Lung (tissue), 12 donors: Measurements from ENCODE around the gene IL13RA1. TPM values are rescaled to one million over a fixed set of nuclear protein-coding genes. Genes with fewer than 3 reads are reported as not detected.

Experiments
- ATAC-seq: fragments of 200-7000 bp; cut with Tn5 transposase; one replicate; pipeline ENCODE4 v1.9.1; 2020; ENCODE audit warnings: moderate number of reproducible peaks; ENCODE audit not compliant: insufficient read depth, low FRiP score
- DNase-seq, 3 donors: peaks; one replicate each; pipeline ENCODE4 v3.0.0-alpha.2; 2013 to 2017
- H3K27ac ChIP-seq, 2 donors: one replicate each; pipeline ENCODE4 v1.5.1; 2013; ENCODE audit warnings: mild to moderate bottlenecking in 2 of 2, moderate library complexity in 2 of 2, control low read depth in 1 of 2, inconsistent platforms in 1 of 2, low read depth in 1 of 2, low read length in 1 of 2
- H3K27me3 ChIP-seq, 3 donors: one replicate each; pipeline ENCODE4 v1.5.1; 2013; ENCODE audit warnings: low read length in 2 of 3; ENCODE audit not compliant: control insufficient read depth in 3 of 3, insufficient read depth in 3 of 3
- H3K36me3 ChIP-seq, 4 donors: one replicate each; pipeline ENCODE4 v1.5.1; 2013; ENCODE audit warnings: low read length in 4 of 4, mild to moderate bottlenecking in 1 of 4, moderate library complexity in 1 of 4; ENCODE audit not compliant: control insufficient read depth in 4 of 4, insufficient read depth in 4 of 4
- H3K4me1 ChIP-seq, 5 donors: one replicate each; pipeline ENCODE4 v1.5.1; 2013; ENCODE audit warnings: low read length in 5 of 5, mild to moderate bottlenecking in 2 of 5, moderate library complexity in 1 of 5; ENCODE audit not compliant: control insufficient read depth in 5 of 5, insufficient read depth in 5 of 5
- H3K4me3 ChIP-seq: one replicate; pipeline ENCODE4 v1.5.1; 2013; ENCODE audit warnings: mild to moderate bottlenecking, control low read depth, moderate library complexity
- H3K9ac ChIP-seq, 2 donors: one replicate each; pipeline ENCODE4 v1.5.1; 2013; ENCODE audit warnings: low read length in 2 of 2, control low read depth in 1 of 2; ENCODE audit not compliant: insufficient read depth in 1 of 2
- H3K9me3 ChIP-seq, 4 donors: one replicate each; pipeline ENCODE4 v1.5.1; 2013; ENCODE audit warnings: low read length in 3 of 4, mild to moderate bottlenecking in 1 of 4, moderate library complexity in 1 of 4; ENCODE audit not compliant: control insufficient read depth in 4 of 4, insufficient read depth in 3 of 4
- CTCF ChIP-seq: IDR thresholded peaks from 2 replicates; pipeline ENCODE4 v1.5.1; 2012; ENCODE audit warnings: mild to moderate bottlenecking; ENCODE audit errors: control extremely low read depth, extremely low read depth
- WGBS, 2 donors: extraction: QIAGEN DNeasy Blood & Tissue Kit; methylation state at CpG; one replicate each; pipeline ENCODE4 v1.1.7; 2013; 5-methylcytosine and 5-hydroxymethylcytosine counted together
- polyA plus RNA-seq, 2 donors: library from polyadenylated mRNA; stranded (reverse); fragments of 200-250 nt; gene quantifications; one replicate each; pipeline ENCODE4 v1.2.1, GENCODE V29; 2013
- total RNA-seq, 2 donors: library from RNA; depleted of rRNA in 1 of 2; stranded (reverse); fragments of >200 nt in 1 of 2; gene quantifications; one replicate each; pipeline ENCODE4 v1.2.1, GENCODE V29; 2014 to 2021
- donor health status: control.
- donor health status: control.
- donor health status: Bipolar disorder and iron deficiency.
- donor health status: healthy.
- donor health status: DM: yes; HTN: yes; CAD: no.

Gene IL13RA1
- total and polyA plus RNA-seq, 4 donors, result 23.4 to 64.0 (median 59.0) TPM

- Histone ChIP-seq H3K27ac (no peak overlapping the region), H3K27me3 (no peaks in the 10 kb centered on the region), H3K9ac (no peak overlapping the region), H3K9me3 (no peaks in the 10 kb centered on the region), H3K36me3 (peaks cover 0 to 2% (median 0%) of the 10 kb centered on the region in 4 donors), H3K4me3 (no peak overlapping the region), H3K4me1 (peaks cover 0 to 2% (median 0%) of the 10 kb centered on the region in 5 donors)
- DNase-seq (no peak), ATAC-seq (no peak)
- no peak for TF ChIP-seq CTCF
- 63 to 65% methylated on average over 9 of the region's 9 CpGs for WGBS, 2 donors
Observed at GRCh38 chrX:118751950-118752783, 24.8 kb downstream of the IL13RA1 start.

- no peak for ATAC-seq
- H3K27ac ChIP-seq, result no peak overlapping the region
Observed at GRCh38 chrX:118755633-118756032, 28.2 kb downstream of the IL13RA1 start.

GRCh38 chrX:118756101-118756500 is 28.7 kb downstream of the IL13RA1 start:
- no peak overlapping the region for H3K27ac ChIP-seq
- ATAC-seq (no peak), DNase-seq (no peak)
- no peaks in the 10 kb centered on the region for H3K9me3 ChIP-seq
- no peaks in the 10 kb centered on the region for H3K36me3 ChIP-seq
- H3K4me1 ChIP-seq, result peaks cover 0 to 2% (median 0%) of the 10 kb centered on the region in 5 donors
- no peak overlapping the region for H3K4me3 ChIP-seq
- no peak for TF ChIP-seq CTCF
- no peaks in the 10 kb centered on the region for H3K27me3 ChIP-seq
- H3K9ac ChIP-seq, result no peak overlapping the region
- 23 to 68% methylated on average over 2 of the region's 2 CpGs for WGBS, 2 donors

More at GRCh38 chrX:118755633-118756032, 28.2 kb downstream of the IL13RA1 start:
- TF ChIP-seq CTCF, result no peak
- Histone ChIP-seq H3K4me3 (no peak overlapping the region), H3K4me1 (peaks cover 0 to 2% (median 0%) of the 10 kb centered on the region in 5 donors), H3K9ac (no peak overlapping the region), H3K27me3 (no peaks in the 10 kb centered on the region), H3K9me3 (no peaks in the 10 kb centered on the region), H3K36me3 (no peaks in the 10 kb centered on the region)
- WGBS, 2 donors, result 48 to 66% methylated on average over 4 of the region's 4 CpGs
- DNase-seq, result no peak
